HG03108 (cell line): ENCODE results near the gene DTX3.
"Not testable (repeated sequence)": the region's sequence is repeated elsewhere in the genome, so short reads cannot be mapped to it uniquely, and the experiment has no call there.

Source experiments
- ATAC-seq: cut with Tn5 transposase; IDR thresholded peaks from one replicate; pipeline ENCODE4 v1.9.1; 2021; ENCODE audit warnings: moderate library complexity; ENCODE audit not compliant: unreplicated experiment

Gene DTX3

GRCh38 chr12:57606821-57607220 is 2.2 kb downstream of the DTX3 start:
- ATAC-seq: no peak

- ATAC-seq: no peak
Measured at GRCh38 chr12:57607958-57608663, 3.5 kb downstream of the DTX3 start.

GRCh38 chr12:57609101-57609780 is 4.6 kb downstream of the DTX3 start:
- no peak for ATAC-seq

- ATAC-seq: no peak
Measured at GRCh38 chr12:57609781-57610553, 5.3 kb downstream of the DTX3 start.

GRCh38 chr12:57610554-57611107 is 6.0 kb downstream of the DTX3 start:
- ATAC-seq: no peak

GRCh38 chr12:57611108-57611826 is 6.6 kb downstream of the DTX3 start, which contains the start of gene ARHGEF25:
ARHGEF25 (plus strand) TSS chr12:57611435; CDS start chr12:57611895, 460 bp downstream.
- ATAC-seq: no peak

GRCh38 chr12:57611827-57612710 is 7.4 kb downstream of the DTX3 start:
- ATAC-seq: no peak

- no peak for ATAC-seq
Measured at GRCh38 chr12:57612711-57613426, 8.2 kb downstream of the DTX3 start.

GRCh38 chr12:57613427-57614109 is 8.9 kb downstream of the DTX3 start:
- no peak for ATAC-seq

- ATAC-seq: peak; percentile 49
Measured at GRCh38 chr12:57614178-57614947, 9.7 kb downstream of the DTX3 start.

GRCh38 chr12:57614948-57615500 is 10.4 kb downstream of the DTX3 start:
- ATAC-seq: no peak

GRCh38 chr12:57615637-57616036 is 11.0 kb downstream of the DTX3 start:
- no peak for ATAC-seq

- ATAC-seq: no peak
Measured at GRCh38 chr12:57616383-57617101, 11.9 kb downstream of the DTX3 start.

GRCh38 chr12:57617942-57618341 is 13.3 kb downstream of the DTX3 start:
- no peak for ATAC-seq

GRCh38 chr12:57618431-57618830 is 13.8 kb downstream of the DTX3 start:
- ATAC-seq: not testable (repeated sequence)

GRCh38 chr12:57618966-57619433 is 14.4 kb downstream of the DTX3 start:
- no peak for ATAC-seq
